SK-N-MC (cell line): Measurements from ENCODE around the gene NUDT3.

ENCODE experiments used
- EZH2 ChIP-seq: fragments of 200-600 bp; sonication (generic); IDR thresholded peaks from one replicate; pipeline ENCODE4 v1.6.1; 2017; ENCODE audit warnings: antibody characterized with exemption
- FOXP2 ChIP-seq: optimal IDR thresholded peaks from 2 replicates; pipeline ENCODE3; 2011; ENCODE audit warnings: mild to moderate bottlenecking, moderate library complexity; ENCODE audit not compliant: insufficient read depth; ENCODE audit errors: extremely low read length, control extremely low read depth

DNA sequence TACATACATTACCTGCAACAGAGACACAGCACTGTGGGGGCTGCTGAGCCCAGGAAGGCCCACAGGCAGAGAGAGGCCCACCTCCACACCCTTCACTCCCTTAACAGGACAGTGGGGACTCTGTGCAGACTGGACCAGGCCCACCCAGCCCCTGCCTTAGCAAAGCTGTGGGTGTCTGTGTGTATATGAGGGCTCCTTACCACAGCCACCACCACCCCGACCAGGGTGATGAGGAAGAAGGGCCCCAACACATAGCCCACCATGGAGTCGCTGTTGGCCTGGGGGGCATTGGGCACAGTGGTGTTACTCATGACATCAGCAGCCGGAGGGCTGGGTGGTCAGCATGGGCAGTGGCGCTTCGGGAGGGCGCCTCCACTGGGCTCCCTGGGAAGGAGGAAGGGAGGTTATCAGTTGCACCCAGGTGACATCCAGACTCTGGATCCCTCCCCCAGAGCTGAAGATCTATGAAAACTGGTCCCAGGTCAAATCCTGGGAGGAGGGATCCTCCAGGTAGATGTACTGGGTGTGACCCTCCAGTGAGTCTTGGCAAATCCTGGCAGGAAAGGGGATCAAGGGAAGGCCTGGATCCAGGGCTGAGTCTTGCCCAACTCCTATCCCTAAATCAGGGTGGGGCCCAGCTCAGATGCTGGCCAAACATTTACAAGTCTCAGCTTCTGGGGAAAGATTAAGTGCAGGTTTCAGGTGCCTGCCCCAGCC is 144.8 kb downstream of the NUDT3 start:
- TF ChIP-seq EZH2 (no peak), FOXP2 (no peak)
